WI38 (cell line): ENCODE measurements around the gene DHODH.
"Not testable (repeated sequence)": the region's sequence is repeated elsewhere in the genome, so short reads cannot be mapped to it uniquely, and the experiment has no call there.

Experiments
- H3K4me3 ChIP-seq: 2 replicates; pipeline ENCODE4 v1.5.1; 2011; ENCODE audit warnings: low read depth, mild to moderate bottlenecking, control low read depth, low read length
- CTCF ChIP-seq: IDR thresholded peaks from 2 replicates; pipeline ENCODE4 v1.5.1; 2012; ENCODE audit warnings: low read depth, mild to moderate bottlenecking, control low read depth, low read length

The DHODH gene

GRCh38 chr16:71971571-71971970 is 37.0 kb upstream of the DHODH start:
- no peak for TF ChIP-seq CTCF
- H3K4me3 ChIP-seq, result no peak overlapping the region

- TF ChIP-seq CTCF, result no peak
- H3K4me3 ChIP-seq, result no peak overlapping the region
These were observed 36.2 kb upstream of the DHODH start for GRCh38 chr16:71972356-71972755.

- no peak overlapping the region for H3K4me3 ChIP-seq
- no peak for TF ChIP-seq CTCF
These were observed 35.5 kb upstream of the DHODH start for GRCh38 chr16:71973001-71973400.

- no peak overlapping the region for H3K4me3 ChIP-seq
- TF ChIP-seq CTCF, result no peak
These were observed 34.3 kb upstream of the DHODH start for GRCh38 chr16:71974068-71974818.

GRCh38 chr16:71985262-71985974 is 23.1 kb upstream of the DHODH start:
- no peak overlapping the region for H3K4me3 ChIP-seq
- TF ChIP-seq CTCF, result no peak

- H3K4me3 ChIP-seq, result no peak overlapping the region
- TF ChIP-seq CTCF, result no peak
These were observed 22.4 kb upstream of the DHODH start for GRCh38 chr16:71986131-71986530.

GRCh38 chr16:71995038-71995437 is 13.5 kb upstream of the DHODH start:
- no peak overlapping the region for H3K4me3 ChIP-seq

GRCh38 chr16:71997578-71997977 is 11.0 kb upstream of the DHODH start:
- H3K4me3 ChIP-seq, result not testable (repeated sequence)

More at GRCh38 chr16:71995038-71995437, 13.5 kb upstream of the DHODH start:
- TF ChIP-seq CTCF, result no peak
